ENCODE results near the gene POC1A. TPM values are rescaled to one million over a fixed set of nuclear protein-coding genes. Genes with fewer than 3 reads are reported as not detected.
A peak's percentile ranks its signal among the peaks of the same experiment; 100 is the strongest.
"Not testable (repeated sequence)": the region's sequence is repeated elsewhere in the genome, so short reads cannot be mapped to it uniquely, and the experiment has no call there.

Gene POC1A
- polyA plus RNA-seq, 10 donors: 2.6 to 8.0 (median 4.3) TPM

DNA sequence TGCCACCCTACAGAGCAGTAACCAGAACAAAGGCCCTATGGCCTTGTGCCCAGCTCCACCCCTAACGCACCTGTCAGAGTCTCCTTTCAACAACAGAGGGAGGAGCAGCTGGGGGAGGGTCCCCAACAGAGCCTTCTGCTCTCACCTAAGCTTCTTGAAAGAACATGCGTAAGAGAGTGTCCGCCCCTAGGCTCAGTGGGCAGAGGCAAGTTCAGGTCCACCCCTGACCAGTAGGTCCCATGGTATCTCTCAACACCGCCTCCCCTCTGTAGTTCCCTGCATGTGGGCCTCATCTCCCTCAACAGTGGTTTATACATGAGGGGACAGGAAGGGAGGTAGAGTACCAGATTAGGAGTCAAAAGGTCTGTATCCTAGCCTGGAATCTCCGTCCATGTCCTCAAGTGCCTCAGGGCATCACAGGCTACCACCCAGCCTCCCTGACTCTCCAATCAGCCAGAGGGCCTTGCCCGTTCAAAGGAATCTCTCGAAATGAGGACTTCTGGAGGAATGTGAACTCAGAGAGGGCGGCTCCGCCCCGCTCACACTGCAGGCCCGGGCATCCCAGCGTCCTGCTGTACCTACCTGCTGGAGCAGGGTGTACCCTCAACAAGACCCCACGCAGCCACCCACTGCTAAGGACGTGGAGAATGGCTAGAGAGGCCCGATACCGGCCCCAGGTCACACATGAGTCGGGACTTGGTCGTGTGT lies 680 bp downstream of the POC1A start:
- DNase-seq: peak in 1 of 3 donors; percentile 31

DNA sequence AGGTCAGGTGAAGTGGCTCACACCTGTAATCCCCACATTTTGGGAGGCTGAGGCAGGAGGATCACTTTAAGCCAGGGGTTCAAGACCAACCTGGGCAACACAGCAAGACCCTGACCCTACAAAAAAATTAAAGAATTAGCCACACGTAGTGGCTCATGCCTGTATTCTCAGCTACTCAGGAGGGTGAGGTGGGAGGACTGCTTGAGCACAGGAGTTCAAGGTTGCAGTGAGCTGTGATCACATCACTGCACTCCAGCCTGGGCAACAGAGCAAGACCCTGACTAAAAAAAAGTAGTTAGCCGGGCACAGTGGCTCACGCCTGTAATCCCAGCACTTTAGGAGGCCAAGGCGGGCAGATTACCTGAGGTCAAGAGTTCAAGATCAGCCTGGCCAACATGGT lies 2.2 kb downstream of the POC1A start:
- DNase-seq: not testable (repeated sequence)

DNA sequence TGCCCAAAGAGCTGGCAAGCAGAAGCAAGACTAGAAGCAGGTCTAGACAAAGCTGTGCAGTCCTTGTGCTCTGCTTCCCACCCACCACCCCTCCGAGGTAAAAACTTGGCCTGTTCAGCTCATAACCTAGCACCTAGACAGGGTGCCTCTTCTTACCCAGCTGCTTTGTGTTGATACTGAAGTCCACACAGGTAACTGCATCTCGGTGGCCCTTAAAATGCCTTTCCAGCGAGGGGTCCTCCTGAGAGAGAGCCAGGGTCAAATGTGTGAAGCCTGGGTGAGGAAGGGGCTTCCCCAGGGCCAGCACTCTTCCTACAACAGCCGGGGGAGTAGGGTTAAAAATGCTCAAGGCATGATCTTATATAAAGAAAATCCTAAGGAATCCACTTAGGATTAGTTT lies 3.4 kb downstream of the POC1A start:
- DNase-seq: no peak

DNA sequence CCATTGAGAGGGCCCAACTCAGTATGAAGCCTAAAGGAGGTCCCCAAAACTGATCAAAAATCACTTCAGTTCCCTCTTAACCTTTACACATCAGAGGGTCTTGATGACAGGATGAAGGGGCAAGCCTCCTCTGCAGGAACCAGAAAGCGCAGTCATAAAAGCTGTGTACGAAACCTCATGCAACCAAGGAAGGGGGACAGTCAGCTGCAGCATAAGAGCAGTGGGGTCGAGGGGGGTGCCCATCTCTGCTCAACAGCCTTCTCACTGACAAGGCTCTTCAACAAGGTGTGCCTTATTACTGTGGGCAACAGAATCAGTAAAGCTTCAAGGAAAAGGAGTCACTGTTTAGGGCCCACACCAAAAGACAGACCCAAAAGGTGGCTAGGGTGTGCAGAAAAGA lies 3.9 kb downstream of the POC1A start:
- no peak for DNase-seq

DNA sequence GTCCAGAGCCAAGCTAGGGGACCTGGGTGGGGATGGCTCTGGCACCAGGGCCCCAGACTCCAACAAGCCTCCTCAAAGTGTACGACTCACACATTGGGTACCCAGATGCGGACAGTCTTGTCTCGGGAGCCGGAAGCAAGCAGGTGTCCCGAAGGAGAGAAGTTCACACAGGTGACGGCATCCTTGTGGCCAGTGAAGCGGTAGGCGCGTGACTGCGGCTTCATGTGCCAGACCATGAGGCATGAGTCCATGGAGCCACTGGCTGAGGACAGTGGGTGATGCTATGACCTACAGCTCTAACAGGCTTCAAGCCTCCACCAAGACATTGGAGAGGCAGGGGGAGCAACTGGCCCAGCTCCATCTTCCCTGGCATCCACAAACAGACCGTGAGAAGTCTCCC lies 4.5 kb downstream of the POC1A start:
- DNase-seq: no peak

DNA sequence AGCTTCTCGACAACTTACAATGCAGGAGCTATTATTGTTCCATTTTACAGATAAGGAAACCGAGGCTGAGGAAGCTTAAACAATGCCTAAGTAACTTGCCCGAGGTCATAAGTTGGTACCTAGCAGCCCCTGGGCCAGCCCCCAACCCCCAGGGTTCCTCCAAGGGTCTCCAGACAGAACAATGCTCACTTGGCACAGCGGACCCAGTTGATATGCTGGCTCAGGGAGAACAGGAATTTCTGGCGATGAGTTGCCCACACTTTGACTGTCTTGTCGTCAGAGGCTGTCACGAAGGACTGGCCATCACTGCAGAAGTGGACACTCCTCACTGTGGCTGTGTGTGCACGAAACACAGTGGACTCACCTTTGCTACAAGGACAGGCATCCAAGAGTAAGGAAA lies 5.2 kb downstream of the POC1A start:
- DNase-seq: no peak

DNA sequence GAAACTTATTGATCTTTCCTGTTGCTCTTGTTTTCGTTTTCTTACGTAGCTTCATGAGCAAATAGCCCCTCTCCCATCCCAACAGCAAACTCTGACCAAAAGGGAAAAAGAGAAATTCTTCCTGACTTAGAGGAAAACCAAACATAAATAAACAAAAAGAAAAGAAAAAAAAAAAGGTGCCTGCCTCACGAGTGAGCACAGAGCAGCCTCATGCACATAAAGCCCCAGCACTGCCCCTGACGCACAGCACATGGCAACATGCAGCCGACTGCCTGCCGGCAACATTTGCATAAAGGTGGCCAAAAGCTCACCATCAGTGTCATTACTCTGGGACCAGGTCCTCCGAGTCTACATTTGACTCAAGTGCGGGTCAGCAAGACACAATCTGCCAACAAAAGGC lies 6.4 kb downstream of the POC1A start:
- no peak for DNase-seq

DNA sequence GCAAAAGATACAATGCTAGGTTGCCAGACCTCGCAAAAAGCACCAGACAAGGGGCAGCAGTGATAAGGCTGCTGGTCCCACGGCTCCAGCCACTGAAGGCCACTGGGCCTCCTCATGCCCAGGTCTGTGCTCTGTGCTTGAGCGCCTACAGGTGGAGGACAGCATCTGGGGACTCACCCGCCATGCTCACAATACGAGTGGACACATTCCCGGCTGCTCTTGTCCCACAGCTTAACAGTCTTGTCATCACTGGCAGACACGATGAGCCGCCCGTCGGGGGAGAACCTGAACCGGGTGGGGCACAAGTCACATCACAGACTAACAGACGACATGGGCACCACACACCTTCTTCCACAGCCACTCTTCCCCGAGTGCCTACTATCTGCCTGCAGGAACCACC lies 7.4 kb downstream of the POC1A start:
- no peak for DNase-seq

DNA sequence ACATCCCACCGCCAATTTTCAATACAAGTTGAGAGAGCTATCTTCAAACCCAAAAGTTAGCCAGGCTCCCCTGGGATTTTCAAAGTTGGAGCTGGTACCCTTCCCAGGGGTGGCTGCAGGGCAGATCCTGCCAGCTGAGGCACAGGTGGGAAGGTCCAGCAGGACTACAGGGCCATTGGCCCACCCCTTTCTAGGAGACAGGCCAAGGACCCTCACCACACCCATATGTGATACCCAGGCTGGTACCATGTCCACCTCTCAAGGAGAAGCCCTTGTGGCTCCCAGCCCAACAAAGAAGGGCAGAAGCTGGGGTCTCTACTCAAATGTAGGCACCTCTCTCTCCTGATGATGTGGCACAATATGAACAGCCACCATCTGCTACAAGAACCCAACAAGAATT lies 8.0 kb downstream of the POC1A start:
- DNase-seq: no peak

DNA sequence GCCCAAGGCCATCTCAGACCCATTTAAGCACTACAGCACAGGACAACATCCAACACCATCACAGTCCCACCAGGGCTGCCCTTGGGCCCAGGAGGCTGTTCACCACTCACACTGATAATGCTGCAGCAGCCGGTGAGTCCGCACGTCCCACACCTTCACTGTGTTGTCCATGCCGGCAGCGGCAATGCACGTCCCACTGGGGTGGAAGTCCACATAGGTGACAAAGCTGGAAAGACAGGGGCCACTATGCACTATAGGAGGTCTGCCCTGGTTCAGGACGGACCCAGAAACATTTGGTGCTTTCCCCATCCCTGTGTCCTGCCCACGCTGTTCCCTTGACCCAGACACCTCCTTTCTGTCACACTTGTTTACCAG lies 8.5 kb downstream of the POC1A start:
- DNase-seq: no peak

DNA sequence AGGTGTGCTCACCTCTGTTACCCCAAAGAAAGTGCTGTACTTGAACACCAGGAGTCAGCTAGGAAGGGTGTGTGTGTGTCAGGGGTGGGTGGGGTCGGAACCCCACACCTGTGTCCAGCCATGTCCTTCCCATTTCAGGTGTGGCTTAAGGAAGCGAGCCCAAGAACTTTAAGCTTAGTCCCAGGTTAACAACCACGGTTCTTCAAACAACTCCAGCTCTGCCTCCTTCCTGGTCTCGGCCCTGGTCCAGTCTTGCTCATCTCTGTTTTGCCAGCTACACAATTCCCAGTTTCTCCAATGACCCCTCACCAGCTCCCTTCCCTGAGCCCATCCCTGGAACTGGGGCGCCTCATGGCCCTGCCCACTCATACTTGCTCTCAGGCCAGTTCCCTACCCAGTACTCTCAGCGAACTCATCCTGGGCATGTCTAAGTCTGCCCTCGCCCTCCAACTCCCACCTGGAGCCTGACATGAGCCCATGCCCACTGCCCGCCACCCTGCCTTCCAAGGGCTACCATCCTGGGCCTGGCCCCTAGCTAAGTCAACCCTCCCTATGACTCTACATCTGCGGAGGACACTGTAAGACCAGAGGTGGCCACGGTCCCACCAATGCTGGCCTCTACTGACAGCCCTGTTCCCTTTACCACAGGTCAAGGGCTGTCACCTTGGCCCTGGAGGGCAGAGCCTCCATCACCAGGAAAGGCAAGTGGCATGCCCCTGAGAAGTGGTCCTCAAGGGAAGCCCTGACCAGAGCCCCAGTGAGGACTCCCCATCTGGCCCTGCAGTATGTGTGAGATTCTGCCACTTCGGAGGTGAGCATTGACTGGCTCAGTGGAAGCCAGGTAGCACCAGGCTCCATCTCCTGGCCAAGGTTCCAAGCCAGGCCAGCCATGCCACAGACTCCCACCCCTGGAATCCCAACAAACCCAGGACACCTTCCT lies 9.2 kb downstream of the POC1A start:
- no peak for DNase-seq

DNA sequence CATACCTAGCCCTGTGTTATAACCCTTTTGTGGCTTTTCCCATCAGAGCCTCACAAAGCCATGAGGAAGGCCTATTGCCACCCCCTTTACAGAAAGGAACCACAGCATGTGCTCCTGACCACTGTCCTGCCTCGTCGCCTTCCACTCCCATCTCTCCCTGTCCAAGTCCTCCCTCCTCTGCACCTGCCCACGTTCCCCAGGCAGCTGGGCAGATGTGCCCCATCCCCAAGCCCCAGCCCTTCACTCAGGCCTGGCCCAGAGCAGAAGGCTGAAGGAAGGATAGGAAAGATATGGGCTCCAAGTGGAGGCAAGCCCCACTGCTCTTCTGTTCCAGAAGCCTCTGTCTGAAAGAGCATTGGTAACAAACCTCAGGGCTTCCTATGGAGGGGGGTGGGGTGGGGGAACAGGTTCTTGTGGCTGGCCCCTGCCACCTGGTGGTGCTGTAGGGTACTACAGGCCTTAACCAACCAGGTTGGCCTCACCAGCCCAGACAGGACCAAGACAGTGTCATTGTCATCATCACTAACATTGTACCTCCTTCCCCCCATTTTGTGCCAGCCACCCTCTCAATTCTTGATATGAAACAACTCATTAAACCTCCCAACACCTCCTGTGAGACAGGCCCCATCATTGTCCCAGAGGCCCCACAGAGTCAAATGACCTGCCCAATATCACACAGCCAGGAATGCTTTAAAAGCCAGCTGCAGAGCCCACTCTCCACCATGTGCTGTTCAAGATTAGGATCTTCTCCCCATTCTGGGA lies 10.0 kb downstream of the POC1A start:
- peak; percentile 64 to 89 (median 85) for DNase-seq

DNA sequence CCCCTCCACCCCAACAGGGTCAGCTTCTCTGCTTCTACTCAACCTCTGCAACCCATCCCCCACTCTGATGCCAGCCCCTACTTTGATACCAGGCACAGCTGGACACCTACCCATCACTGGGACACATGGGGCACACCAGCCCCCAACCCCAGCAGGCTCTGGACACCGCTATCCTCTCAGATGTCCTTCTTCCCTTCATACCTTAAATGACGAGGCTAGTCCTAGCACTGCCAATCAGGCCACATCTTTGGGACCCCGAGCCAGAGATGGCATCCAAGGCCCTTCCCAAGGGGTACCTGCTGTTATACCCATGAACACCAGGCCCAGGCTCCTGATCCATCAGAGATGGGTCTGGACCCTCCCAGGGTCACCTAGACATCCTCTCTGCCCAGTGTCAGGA lies 10.6 kb downstream of the POC1A start:
- no peak for DNase-seq

DNA sequence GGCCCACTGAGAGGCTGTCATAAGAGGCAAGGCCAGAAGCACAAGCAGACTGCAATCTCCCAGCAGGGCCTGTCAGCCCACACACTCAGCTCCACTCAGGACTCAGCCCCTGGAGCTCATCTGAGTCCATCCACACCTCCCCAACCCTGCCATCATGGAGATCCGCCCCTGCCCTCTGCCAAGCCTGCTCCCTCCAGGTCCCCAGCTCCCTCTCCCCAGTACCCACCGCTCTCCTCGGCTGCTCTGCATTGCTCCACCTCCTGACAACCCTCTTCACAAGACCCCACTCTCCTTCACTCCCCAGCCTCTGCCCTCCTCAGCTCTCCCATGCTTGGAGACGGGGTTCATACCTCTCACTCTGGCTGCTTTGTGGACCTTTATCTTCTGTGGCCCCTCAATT lies 11.1 kb downstream of the POC1A start:
- no peak for DNase-seq

DNA sequence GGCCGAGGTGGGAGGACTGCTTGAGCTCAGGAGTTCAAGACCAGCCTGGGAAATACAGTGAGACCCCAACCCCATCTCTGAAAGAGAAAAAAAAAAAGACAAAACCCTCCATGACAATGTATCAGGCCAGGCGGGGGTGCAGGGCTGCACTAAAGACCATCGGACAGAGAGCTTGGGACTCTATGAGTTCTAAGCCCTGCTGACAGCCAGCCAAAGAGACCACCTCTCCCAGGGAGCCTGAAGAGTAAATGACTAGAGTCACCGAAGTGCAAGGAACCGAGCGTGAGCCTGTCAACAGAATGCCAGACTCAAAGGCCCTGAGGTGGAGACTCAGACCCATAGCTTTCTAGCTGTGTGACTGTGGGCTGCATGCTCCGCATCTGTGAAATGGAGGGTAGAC lies 12.5 kb downstream of the POC1A start:
- DNase-seq: no peak

DNA sequence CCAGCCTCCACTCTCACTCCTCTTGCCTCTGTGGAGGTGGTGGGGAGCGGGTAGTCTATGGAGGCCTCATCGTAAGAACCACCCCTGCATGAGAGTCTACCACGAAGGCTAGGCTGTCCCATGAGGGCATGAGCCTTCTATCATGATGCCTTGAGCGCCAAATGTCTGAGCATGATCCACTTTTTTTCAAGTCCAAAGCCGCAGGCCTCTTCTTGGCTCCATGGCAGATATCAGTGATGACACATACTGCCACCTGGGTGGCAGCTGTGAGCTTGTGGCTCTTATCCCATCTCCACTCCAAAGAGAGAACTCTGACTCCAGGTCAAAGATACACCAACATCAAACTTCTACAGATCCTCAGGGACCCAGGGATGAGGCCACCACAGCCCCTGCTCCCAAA lies 13.5 kb downstream of the POC1A start:
- DNase-seq: no peak

DNA sequence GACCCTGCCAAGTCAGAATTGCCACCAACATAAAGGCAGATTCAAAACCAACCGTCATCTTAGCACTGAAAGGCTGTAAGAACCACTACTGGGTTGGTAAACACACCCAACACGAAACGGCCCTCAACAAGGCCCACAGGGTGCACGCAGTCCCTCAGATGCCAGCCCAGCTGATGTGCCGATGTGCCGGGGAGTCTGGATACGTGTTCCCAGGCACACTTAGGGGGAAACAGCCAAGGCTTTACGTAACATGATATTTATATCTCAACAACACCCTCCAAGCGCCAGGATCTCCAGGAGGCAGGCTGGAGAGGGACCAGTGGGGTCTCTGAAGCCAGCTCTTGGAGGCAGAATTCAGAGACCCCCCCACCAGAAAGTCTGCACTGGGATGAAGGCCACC lies 14.2 kb downstream of the POC1A start:
- DNase-seq: no peak

DNA sequence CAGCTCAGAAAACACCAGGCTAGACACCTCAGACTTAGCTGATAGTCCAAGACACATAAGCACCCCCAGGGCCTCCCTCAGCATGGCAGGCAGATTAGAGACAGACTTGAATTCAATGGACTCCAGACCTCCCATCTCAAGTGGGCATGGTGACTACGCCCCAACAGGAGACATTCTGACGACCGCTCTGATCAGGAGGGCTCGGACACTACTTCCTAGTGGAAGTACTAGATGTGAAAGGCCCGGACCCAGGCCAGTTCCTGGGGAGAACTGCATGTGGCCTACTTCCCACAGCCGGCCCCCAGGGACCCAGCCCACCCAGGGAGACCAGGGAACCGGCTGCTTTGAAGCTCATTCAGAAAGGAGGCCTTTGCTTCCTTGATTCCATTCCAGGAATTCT lies 16.9 kb downstream of the POC1A start:
- DNase-seq: no peak

DNA sequence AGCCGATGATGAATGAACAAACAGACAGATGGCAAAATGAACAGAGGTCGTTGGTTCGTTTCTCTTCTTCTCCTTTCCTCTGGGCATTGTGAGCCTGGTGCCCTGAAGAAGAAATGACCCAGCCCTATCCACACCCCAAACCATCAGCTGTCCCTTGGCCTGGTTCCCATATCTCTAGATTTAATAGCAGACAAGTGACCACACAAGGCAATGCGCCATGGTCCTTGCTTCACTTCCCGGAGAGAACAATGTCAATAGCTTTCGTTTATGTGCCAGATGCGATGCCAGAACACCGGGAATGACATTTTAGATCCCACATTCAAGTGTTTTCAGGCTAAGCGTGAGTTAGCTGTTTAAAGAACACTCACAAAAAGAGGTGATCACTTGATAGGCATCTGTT lies 17.7 kb downstream of the POC1A start:
- DNase-seq: no peak

DNA sequence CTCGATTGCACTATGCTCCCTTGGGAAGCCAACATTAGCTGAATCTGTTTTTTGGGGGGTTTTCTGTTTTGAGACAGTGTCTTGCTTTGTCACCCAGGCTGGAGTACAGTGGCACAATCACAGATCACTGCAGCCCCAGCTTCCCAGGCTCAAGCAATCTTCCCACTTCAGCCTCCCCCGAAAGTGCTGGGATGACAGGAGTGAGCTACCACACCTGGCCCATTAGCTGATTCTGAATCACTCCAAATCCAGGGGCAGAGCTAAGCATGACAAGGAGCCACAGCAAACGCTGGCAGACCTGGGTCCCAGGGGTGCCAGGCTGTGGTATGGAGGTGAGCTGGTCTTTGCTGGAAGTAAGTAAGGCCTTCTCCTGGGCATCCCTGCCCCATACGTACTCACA lies 18.9 kb downstream of the POC1A start:
- no peak for DNase-seq

DNA sequence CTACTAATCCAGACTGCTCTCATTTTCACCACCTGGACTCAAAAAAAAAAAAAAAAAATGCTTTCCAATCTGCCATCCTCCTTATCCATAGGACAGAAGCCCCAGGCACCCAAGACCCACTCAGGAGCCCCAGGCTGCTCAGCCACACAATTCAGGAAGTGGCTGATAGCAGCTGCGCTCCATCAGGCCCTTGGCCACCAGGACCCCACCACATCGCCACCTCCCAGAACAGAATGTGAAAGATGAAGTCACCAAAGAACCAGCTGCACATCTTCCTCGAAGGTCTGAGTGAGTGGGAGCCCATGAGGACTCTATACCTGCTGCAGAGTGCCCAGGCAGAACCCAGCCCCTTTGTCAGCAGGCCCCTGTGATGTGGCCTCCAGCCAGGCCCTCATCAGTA lies 19.5 kb downstream of the POC1A start:
- no peak for DNase-seq

DNA sequence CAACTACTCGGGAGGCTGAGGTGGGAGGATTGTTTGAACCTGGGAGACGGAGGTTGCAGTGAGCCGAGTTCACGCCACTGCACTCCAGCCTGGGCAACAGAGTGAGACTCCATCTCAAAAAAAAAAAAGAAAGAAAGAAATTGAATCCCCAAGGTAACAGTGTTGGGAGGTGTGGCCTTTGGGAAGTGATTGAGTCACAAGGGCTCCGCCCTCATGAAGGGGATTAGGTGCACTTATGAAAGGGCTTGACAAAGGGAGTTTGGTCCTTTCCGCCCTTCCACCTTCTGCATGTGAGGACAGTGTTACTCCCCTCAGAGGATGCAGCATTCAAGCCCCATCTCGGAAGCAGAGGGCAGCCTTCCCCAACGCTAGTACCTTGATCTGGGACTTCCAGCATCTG lies 21.3 kb downstream of the POC1A start:
- DNase-seq: no peak

DNA sequence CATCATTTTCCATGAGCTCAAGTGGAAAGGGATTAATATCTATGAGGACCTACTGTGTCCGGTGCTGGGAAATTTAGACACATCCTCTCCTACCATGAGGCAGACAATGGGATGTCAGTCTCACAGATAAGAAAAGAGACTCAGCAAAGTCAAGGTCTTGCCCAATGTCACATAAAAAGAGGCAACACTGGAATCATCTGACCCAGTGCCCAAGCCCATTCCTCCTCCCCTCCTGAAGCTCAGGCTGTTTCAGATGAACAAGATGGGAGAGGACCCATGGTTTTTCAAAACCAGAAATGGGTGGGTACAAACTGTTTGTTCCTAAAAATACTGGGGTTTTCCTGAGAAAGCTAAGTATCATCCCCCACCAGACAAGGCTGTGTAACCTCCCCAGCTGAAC lies 22.2 kb downstream of the POC1A start:
- DNase-seq: no peak

All from muscle of back (tissue), 11 donors.